ENCODE results near the gene RXFP2. TPM values are rescaled to one million over a fixed set of nuclear protein-coding genes. Genes with fewer than 3 reads are reported as not detected.

RXFP2 gene
- total and polyA plus RNA-seq, 10 of the 15 experiments (the other 5 are each of a cell fraction or from before 2014, with no cell fraction given) = 0.01 to 0.05 TPM; not detected in 8

DNA sequence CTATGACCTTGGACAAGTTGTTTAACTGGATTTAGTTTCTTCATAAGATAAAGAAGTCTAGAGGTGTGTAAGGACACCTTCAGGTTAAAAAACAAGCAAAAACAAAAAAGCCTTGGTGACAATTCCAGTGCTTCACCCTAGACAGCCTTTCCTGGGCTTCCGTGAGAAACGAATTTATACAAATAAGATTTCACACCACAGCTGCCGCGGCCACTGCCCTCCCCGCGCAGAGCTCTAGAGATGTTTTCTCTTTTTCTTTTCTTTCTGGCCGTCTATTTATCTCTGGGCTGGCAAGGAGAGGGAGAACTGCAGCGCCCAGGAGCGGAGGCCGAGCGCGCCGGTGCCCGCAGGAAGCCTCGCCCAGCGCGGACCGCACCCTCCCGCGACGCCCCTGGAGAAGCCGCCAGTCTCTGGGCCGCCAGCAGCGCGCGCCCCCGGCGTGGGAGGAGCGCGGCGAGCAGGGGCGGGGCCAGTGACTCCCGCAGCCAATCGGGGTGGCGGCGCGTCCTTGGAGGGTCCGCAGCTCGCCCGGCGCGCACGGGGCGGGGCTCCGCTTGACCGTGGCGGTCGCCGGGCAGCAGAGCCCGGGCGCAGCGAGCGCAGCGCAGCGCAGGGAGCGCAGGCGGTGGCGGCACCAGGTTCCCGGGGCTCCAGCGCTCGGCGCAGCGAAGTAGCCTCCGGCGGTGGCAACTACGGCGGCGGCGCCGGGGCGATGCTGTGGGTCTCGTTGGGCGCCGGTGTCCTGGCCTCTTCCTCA is 107.0 kb downstream of the RXFP2 start (continued):
- TF ChIP-seq ZBTB4 (CRISPR knock-in tag; IDR thresholded peaks at IDR 0.05) (no peak), CHD1 (IDR thresholded peaks at IDR 0.05; ENCODE audit: low read depth, low read length) (no peak), YY1 (IDR thresholded peaks at IDR 0.05; ENCODE audit: low read depth, low read length) (no peak), MYC (IDR thresholded peaks at IDR 0.05; ENCODE audit: insufficient read depth, insufficient read length, insufficient replicate concordance, low read length, severe bottlenecking) (no peak), CTCF (IDR thresholded peaks at IDR 0.05 in 2 of 3, conservative IDR thresholded peaks at IDR 0.05 in 1 of 3; ENCODE audit: control insufficient read depth in 2 of 3, extremely low read depth in 1 of 3, insufficient read depth in 1 of 3, low read depth in 3 of 3, low read length in 3 of 3) (no peak), PAX8 (IDR thresholded peaks at IDR 0.05) (no peak), SMAD5 (IDR thresholded peaks at IDR 0.05; ENCODE audit: low read depth) (no peak), PML (IDR thresholded peaks at IDR 0.05; ENCODE audit: low read length) (no peak), ZNF217 (IDR thresholded peaks at IDR 0.05) (0 out of 2 replicates have a peak, but pooled peaks have one; percentile 58), YBX1 (IDR thresholded peaks at IDR 0.05) (no peak), SMC3 (IDR thresholded peaks at IDR 0.05; ENCODE audit: borderline replicate concordance, low read length) (no peak), KAT2A (conservative IDR thresholded peaks at IDR 0.05; ENCODE audit: control insufficient read depth, low read depth, low read length) (no peak), CEBPB (IDR thresholded peaks at IDR 0.05; ENCODE audit: borderline replicate concordance in 1 of 2, low read depth in 2 of 2, low read length in 2 of 2) (no peak), RUNX3 (IDR thresholded peaks at IDR 0.05; ENCODE audit: low read length) (no peak), ZNF622 (IDR thresholded peaks at IDR 0.05) (no peak), KDM1A (IDR thresholded peaks at IDR 0.05; ENCODE audit: borderline replicate concordance) (no peak), HDGF (IDR thresholded peaks at IDR 0.05) (no peak), TCF3 (IDR thresholded peaks at IDR 0.05; ENCODE audit: borderline replicate concordance, insufficient read depth, low read depth, low read length) (no peak)
